Hepatocyte (in vitro differentiated cells): ENCODE results near the gene CCNH. TPM values are rescaled to one million over a fixed set of nuclear protein-coding genes. Genes with fewer than 3 reads are reported as not detected.

Source experiments
- DNase-seq: peaks from one replicate; pipeline ENCODE4 v3.0.0-alpha.2; 2016; ENCODE audit warnings: low spot score
- H2AFZ ChIP-seq: fragments of 200-600 bp; sonication (generic); 2 replicates; pipeline ENCODE4 v1.6.0; 2016; ENCODE audit warnings: antibody characterized with exemption, mild to moderate bottlenecking
- H3K27ac ChIP-seq: fragments of 200-600 bp; sonication (generic); 2 replicates; pipeline ENCODE4 v1.5.1; 2016; ENCODE audit warnings: mild to moderate bottlenecking
- H3K27me3 ChIP-seq: fragments of 200-600 bp; sonication (generic); 2 replicates; pipeline ENCODE4 v1.6.1; 2016
- H3K36me3 ChIP-seq: fragments of 200-600 bp; sonication (generic); replicated peaks from 2 replicates; pipeline ENCODE4 v1.5.1; 2016; ENCODE audit warnings: low read depth; ENCODE audit not compliant: insufficient read depth
- H3K4me1 ChIP-seq: fragments of 200-600 bp; sonication (generic); 2 replicates; pipeline ENCODE4 v1.5.1; 2016; ENCODE audit warnings: mild to moderate bottlenecking, moderate library complexity; ENCODE audit not compliant: insufficient read depth
- H3K4me2 ChIP-seq: fragments of 200-600 bp; sonication (generic); 2 replicates; pipeline ENCODE4 v1.6.0; 2016
- H3K4me3 ChIP-seq: fragments of 200-600 bp; sonication (generic); 2 replicates; pipeline ENCODE4 v1.5.1; 2016; ENCODE audit warnings: mild to moderate bottlenecking
- H3K79me2 ChIP-seq: fragments of 200-600 bp; sonication (generic); 2 replicates; pipeline ENCODE4 v1.6.0; 2017; ENCODE audit warnings: mild to moderate bottlenecking
- H3K9me2 ChIP-seq: fragments of 200-600 bp; sonication (generic); replicated peaks from 2 replicates; pipeline ENCODE4 v1.6.0; 2017; ENCODE audit warnings: mild to moderate bottlenecking; ENCODE audit not compliant: insufficient read depth
- H3K9me3 ChIP-seq: fragments of 200-600 bp; sonication (generic); 2 replicates; pipeline ENCODE4 v1.5.1; 2016; ENCODE audit warnings: low read depth, mild to moderate bottlenecking
- H4K20me1 ChIP-seq: fragments of 200-600 bp; sonication (generic); 2 replicates; pipeline ENCODE4 v1.6.0; 2016; ENCODE audit warnings: mild to moderate bottlenecking; ENCODE audit not compliant: insufficient read depth, poor library complexity, severe bottlenecking
- CTCF ChIP-seq: fragments of 200-600 bp; sonication (generic); IDR thresholded peaks from 2 replicates; pipeline ENCODE4 v1.5.1; 2016; ENCODE audit warnings: antibody characterized with exemption, mild to moderate bottlenecking; ENCODE audit not compliant: poor library complexity
- EZH2 ChIP-seq: fragments of 200-600 bp; sonication (generic); IDR thresholded peaks from 2 replicates; pipeline ENCODE4 v1.6.1; 2016; ENCODE audit warnings: antibody characterized with exemption, mild to moderate bottlenecking, borderline replicate concordance
- EZH2phosphoT487 ChIP-seq: fragments of 200-600 bp; sonication (generic); IDR thresholded peaks from one replicate; pipeline ENCODE4 v1.6.1; 2018; ENCODE audit warnings: antibody characterized with exemption, mild to moderate bottlenecking, low read depth, moderate library complexity; ENCODE audit not compliant: unreplicated experiment, severe bottlenecking
- WGBS: methylation state at CpG from one replicate; pipeline ENCODE4 v1.1.6; 2016; ENCODE audit warnings: low lambda C conversion rate; ENCODE audit errors: missing lambda C conversion rate; 5-methylcytosine and 5-hydroxymethylcytosine counted together
- polyA plus RNA-seq: library from polyadenylated mRNA; unstranded; fragments of >200 nt; fragmentation: Nextera tagmentation; extraction: Ambion mirVana; gene quantifications from 2 replicates; pipeline ENCODE4 v1.2.1, GENCODE V29; 2016
- total RNA-seq: library from RNA; depleted of rRNA; stranded (reverse); fragments of >200 nt; gene quantifications from 2 replicates; pipeline ENCODE4 v1.2.3, GENCODE V29; 2014

CCNH gene
- total and polyA plus RNA-seq, 2 experiments from 2014 or later, result 42.3 to 66.5 TPM

- H3K9me3 ChIP-seq, result no peaks in the 10 kb centered on the region
- H3K79me2 ChIP-seq, result no peaks in the 10 kb centered on the region
- no peak overlapping the region for H2AFZ ChIP-seq
- 91% methylated on average over 3 of the region's 3 CpGs for WGBS
- H3K36me3 ChIP-seq, result peaks cover 4% of the 10 kb centered on the region
- no peak for DNase-seq
- no peak overlapping the region for H3K4me2 ChIP-seq
- no peaks in the 10 kb centered on the region for H3K9me2 ChIP-seq
- H3K27ac ChIP-seq, result no peak overlapping the region
- TF ChIP-seq EZH2 (no peak), CTCF (no peak), EZH2phosphoT487 (no peak)
- H3K4me3 ChIP-seq, result no peak overlapping the region
- H3K4me1 ChIP-seq, result no peaks in the 10 kb centered on the region
- no peaks in the 10 kb centered on the region for H3K27me3 ChIP-seq
- no peaks in the 10 kb centered on the region for H4K20me1 ChIP-seq
Observed at GRCh38 chr5:87403899-87404298, 8.8 kb downstream of the CCNH start.

- Histone ChIP-seq H3K9me3 (no peaks in the 10 kb centered on the region), H3K4me2 (no peak overlapping the region), H3K36me3 (peaks cover 4% of the 10 kb centered on the region), H3K79me2 (no peaks in the 10 kb centered on the region), H3K27me3 (no peaks in the 10 kb centered on the region), H2AFZ (no peak overlapping the region), H3K9me2 (no peaks in the 10 kb centered on the region), H4K20me1 (no peaks in the 10 kb centered on the region), H3K4me1 (no peaks in the 10 kb centered on the region), H3K4me3 (no peak overlapping the region), H3K27ac (no peak overlapping the region)
- 98% methylated on average over 3 of the region's 3 CpGs for WGBS
- no peak for TF ChIP-seq EZH2phosphoT487
- no peak for TF ChIP-seq CTCF
- TF ChIP-seq EZH2, result no peak
- DNase-seq, result no peak
Observed at GRCh38 chr5:87403409-87403808, 9.3 kb downstream of the CCNH start.

- no peaks in the 10 kb centered on the region for H3K36me3 ChIP-seq
- H3K4me1 ChIP-seq, result no peaks in the 10 kb centered on the region
Observed at GRCh38 chr5:87401626-87402025, 11.1 kb downstream of the CCNH start.

More at GRCh38 chr5:87401626-87402025, 11.1 kb downstream of the CCNH start:
- TF ChIP-seq EZH2, result no peak
- TF ChIP-seq EZH2phosphoT487, result no peak
- TF ChIP-seq CTCF, result no peak
- Histone ChIP-seq H3K9me2 (no peaks in the 10 kb centered on the region), H3K9me3 (no peaks in the 10 kb centered on the region), H4K20me1 (no peaks in the 10 kb centered on the region), H3K27ac (no peak overlapping the region), H3K4me3 (no peak overlapping the region), H3K4me2 (no peak overlapping the region), H2AFZ (no peak overlapping the region), H3K27me3 (no peaks in the 10 kb centered on the region), H3K79me2 (no peaks in the 10 kb centered on the region)
- no peak for DNase-seq
